ENCODE measurements around the gene EHMT1. TPM values are rescaled to one million over a fixed set of nuclear protein-coding genes. Genes with fewer than 3 reads are reported as not detected.

Gene EHMT1
- polyA plus RNA-seq, 3 donors: 10.1 to 46.5 (median 15.0) TPM

GRCh38 chr9:137878146-137878941 lies 259.5 kb downstream of the EHMT1 start:
- peak overlapping the region; percentile 26 for H3K4me2 ChIP-seq (replicated peaks; ENCODE audit: extremely low read depth, low read length, poor library complexity, severe bottlenecking)
- no peak for DNase-seq
- H2AFZ ChIP-seq (ENCODE audit: insufficient read depth, low read depth, low read length, poor library complexity, severe bottlenecking): no peak overlapping the region
- H3K4me3 ChIP-seq (replicated peaks in 1 of 3; ENCODE audit: low read depth in 2 of 3, low read length in 3 of 3): no peak overlapping the region
- Mint-ChIP-seq H3K9me3 (peaks cover 0 to 21% (median 3%) of the 10 kb centered on the region in 7 donors), H3K27ac (no peak overlapping the region), H3K27me3 (ENCODE audit: low read depth in 3 of 3) (peaks cover 26 to 44% (median 29%) of the 10 kb centered on the region in 3 donors), H3K4me1 (no peaks in the 10 kb centered on the region), H3K36me3 (no peaks in the 10 kb centered on the region), H3K4me3 (no peak overlapping the region)
- no peaks in the 10 kb centered on the region for H4K20me1 ChIP-seq (ENCODE audit: insufficient read depth, low read length)
- H3K9ac ChIP-seq (ENCODE audit: insufficient read depth, low read length, poor library complexity, severe bottlenecking): no peak overlapping the region
- 2% methylated on average over 87 of the region's 101 CpGs for WGBS (ENCODE audit: insufficient coverage)
- no peak for TF ChIP-seq CTCF (IDR thresholded peaks at IDR 0.05)
- no peaks in the 10 kb centered on the region for H3K79me2 ChIP-seq (ENCODE audit: insufficient read depth, low read length)
- no peak overlapping the region for H3K27ac ChIP-seq (ENCODE audit: low read depth in 1 of 2, low read length in 2 of 2)
- no peaks in the 10 kb centered on the region for H3K4me1 ChIP-seq (ENCODE audit: control insufficient read depth in 1 of 2, insufficient read depth in 2 of 2, low read length in 2 of 2)
- intact Hi-C loops (cut with micrococcal nuclease): no loop called here
- H3K27me3 ChIP-seq (ENCODE audit: control insufficient read depth in 2 of 2, insufficient read depth in 2 of 2, low read length in 2 of 2): peaks cover 0 to 32% of the 10 kb centered on the region in 2 donors
- H3K36me3 ChIP-seq (replicated peaks in 1 of 2; ENCODE audit: control insufficient read depth in 1 of 2, insufficient read depth in 2 of 2, low read length in 2 of 2): no peaks in the 10 kb centered on the region
- H3K9me3 ChIP-seq (replicated peaks in 1 of 2; ENCODE audit: control insufficient read depth in 1 of 2, insufficient read depth in 1 of 2, low read length in 2 of 2): peaks cover 0 to 7% of the 10 kb centered on the region in 2 donors

GRCh38 chr9:137879052-137879451 lies 260.2 kb downstream of the EHMT1 start:
- Mint-ChIP-seq H3K4me3 (peak overlapping the region in 1 of 2 donors; percentile 48), H3K9me3 (peaks cover 0 to 21% (median 3%) of the 10 kb centered on the region in 7 donors), H3K4me1 (no peaks in the 10 kb centered on the region), H3K27me3 (ENCODE audit: low read depth in 3 of 3) (peaks cover 26 to 42% (median 27%) of the 10 kb centered on the region in 3 donors), H3K27ac (no peak overlapping the region), H3K36me3 (no peaks in the 10 kb centered on the region)
- no peak for TF ChIP-seq CTCF (IDR thresholded peaks at IDR 0.05)
- Histone ChIP-seq H2AFZ (ENCODE audit: insufficient read depth, low read depth, low read length, poor library complexity, severe bottlenecking) (no peak overlapping the region), H3K27ac (ENCODE audit: low read depth in 1 of 2, low read length in 2 of 2) (no peak overlapping the region), H3K9ac (ENCODE audit: insufficient read depth, low read length, poor library complexity, severe bottlenecking) (no peak overlapping the region), H3K36me3 (replicated peaks in 1 of 2; ENCODE audit: control insufficient read depth in 1 of 2, insufficient read depth in 2 of 2, low read length in 2 of 2) (no peaks in the 10 kb centered on the region), H3K79me2 (ENCODE audit: insufficient read depth, low read length) (no peaks in the 10 kb centered on the region), H3K4me2 (replicated peaks; ENCODE audit: extremely low read depth, low read length, poor library complexity, severe bottlenecking) (no peak overlapping the region), H3K27me3 (ENCODE audit: control insufficient read depth in 2 of 2, insufficient read depth in 2 of 2, low read length in 2 of 2) (peaks cover 0 to 32% of the 10 kb centered on the region in 2 donors), H3K4me1 (ENCODE audit: control insufficient read depth in 1 of 2, insufficient read depth in 2 of 2, low read length in 2 of 2) (no peaks in the 10 kb centered on the region), H4K20me1 (ENCODE audit: insufficient read depth, low read length) (no peaks in the 10 kb centered on the region), H3K4me3 (replicated peaks in 1 of 3; ENCODE audit: low read depth in 2 of 3, low read length in 3 of 3) (no peak overlapping the region), H3K9me3 (replicated peaks in 1 of 2; ENCODE audit: control insufficient read depth in 1 of 2, insufficient read depth in 1 of 2, low read length in 2 of 2) (peaks cover 0 to 7% of the 10 kb centered on the region in 2 donors)
- intact Hi-C loops (cut with micrococcal nuclease): no loop called here
- DNase-seq: no peak
- WGBS (ENCODE audit: insufficient coverage): 87% methylated on average over 19 of the region's 20 CpGs
